GM19193 (cell line): ENCODE measurements around the gene TMEM44.

Source experiments
- POLR2A ChIP-seq: IDR thresholded peaks from 4 replicates; pipeline ENCODE4 v1.6.1; 2011; ENCODE audit not compliant: insufficient read depth, insufficient read length; ENCODE audit errors: extremely low read depth

Gene TMEM44

GRCh38 chr3:194562986-194563385 lies 70.2 kb downstream of the TMEM44 start:
- TF ChIP-seq POLR2A = no peak

- no peak for TF ChIP-seq POLR2A
Measured at GRCh38 chr3:194561306-194561974, 71.8 kb downstream of the TMEM44 start.

- no peak for TF ChIP-seq POLR2A
Measured at GRCh38 chr3:194560047-194560446, 73.2 kb downstream of the TMEM44 start.

GRCh38 chr3:194559530-194559929 lies 73.7 kb downstream of the TMEM44 start:
- TF ChIP-seq POLR2A = no peak

- TF ChIP-seq POLR2A = peak; percentile 28
Measured at GRCh38 chr3:194556086-194557056, 76.8 kb downstream of the TMEM44 start.

GRCh38 chr3:194555175-194556062 lies 77.8 kb downstream of the TMEM44 start:
- no peak for TF ChIP-seq POLR2A

- no peak for TF ChIP-seq POLR2A
Measured at GRCh38 chr3:194554473-194555123, 78.6 kb downstream of the TMEM44 start.

GRCh38 chr3:194552327-194552949 lies 80.8 kb downstream of the TMEM44 start:
- no peak for TF ChIP-seq POLR2A

GRCh38 chr3:194549853-194550252 lies 83.4 kb downstream of the TMEM44 start:
- TF ChIP-seq POLR2A = no peak

- no peak for TF ChIP-seq POLR2A
Measured at GRCh38 chr3:194548346-194549321, 84.6 kb downstream of the TMEM44 start.

- no peak for TF ChIP-seq POLR2A
Measured at GRCh38 chr3:194547042-194547441, 86.2 kb downstream of the TMEM44 start.

- TF ChIP-seq POLR2A = no peak
Measured at GRCh38 chr3:194543550-194543949, 89.7 kb downstream of the TMEM44 start.

- TF ChIP-seq POLR2A = no peak
Measured at GRCh38 chr3:194541483-194541882, 91.7 kb downstream of the TMEM44 start.

- TF ChIP-seq POLR2A = no peak
Measured at GRCh38 chr3:194540274-194540905, 92.8 kb downstream of the TMEM44 start.
